ENCODE measurements around the gene UNC5C.

- TF ChIP-seq CEBPB (IDR thresholded peaks at IDR 0.05; ENCODE audit: low read depth, low read length) (no peak), CTCF (IDR thresholded peaks at IDR 0.05; ENCODE audit: control extremely low read depth in 1 of 3, insufficient read depth in 1 of 3, low read depth in 1 of 3, low read length in 3 of 3) (no peak), TAF1 (IDR thresholded peaks at IDR 0.05; ENCODE audit: low read depth, low read length) (no peak), POLR2AphosphoS5 (IDR thresholded peaks at IDR 0.05; ENCODE audit: low read depth, low read length) (no peak), JUND (IDR thresholded peaks at IDR 0.05; ENCODE audit: low read length) (no peak), POU5F1 (IDR thresholded peaks at IDR 0.05; ENCODE audit: low read depth, low read length) (no peak), TBP (IDR thresholded peaks at IDR 0.05; ENCODE audit: low read depth, low read length) (no peak)
Observed at GRCh38 chr4:95343235-95343634, 205.5 kb downstream of the UNC5C start.
